ENCODE measurements around the gene ATG5. TPM values are rescaled to one million over a fixed set of nuclear protein-coding genes. Genes with fewer than 3 reads are reported as not detected.

Gene ATG5
- total RNA-seq, 1 experiment from 2014 or later = 27.8 TPM

GRCh38 chr6:106177786-106178185 lies 147.8 kb downstream of the ATG5 start:
- no peak for DNase-seq (ENCODE audit: low read depth, low spot score)
- in situ Hi-C loops (cut with HindIII; ENCODE audit: low pct_unique_long_range_greater_than_20kb, low sequenced_read_pairs) = no loop called here

- in situ Hi-C loops (cut with HindIII; ENCODE audit: low pct_unique_long_range_greater_than_20kb, low sequenced_read_pairs) = no loop called here
- DNase-seq (ENCODE audit: low read depth, low spot score) = no peak
These were observed 152.3 kb downstream of the ATG5 start for GRCh38 chr6:106173124-106173879.

DNA sequence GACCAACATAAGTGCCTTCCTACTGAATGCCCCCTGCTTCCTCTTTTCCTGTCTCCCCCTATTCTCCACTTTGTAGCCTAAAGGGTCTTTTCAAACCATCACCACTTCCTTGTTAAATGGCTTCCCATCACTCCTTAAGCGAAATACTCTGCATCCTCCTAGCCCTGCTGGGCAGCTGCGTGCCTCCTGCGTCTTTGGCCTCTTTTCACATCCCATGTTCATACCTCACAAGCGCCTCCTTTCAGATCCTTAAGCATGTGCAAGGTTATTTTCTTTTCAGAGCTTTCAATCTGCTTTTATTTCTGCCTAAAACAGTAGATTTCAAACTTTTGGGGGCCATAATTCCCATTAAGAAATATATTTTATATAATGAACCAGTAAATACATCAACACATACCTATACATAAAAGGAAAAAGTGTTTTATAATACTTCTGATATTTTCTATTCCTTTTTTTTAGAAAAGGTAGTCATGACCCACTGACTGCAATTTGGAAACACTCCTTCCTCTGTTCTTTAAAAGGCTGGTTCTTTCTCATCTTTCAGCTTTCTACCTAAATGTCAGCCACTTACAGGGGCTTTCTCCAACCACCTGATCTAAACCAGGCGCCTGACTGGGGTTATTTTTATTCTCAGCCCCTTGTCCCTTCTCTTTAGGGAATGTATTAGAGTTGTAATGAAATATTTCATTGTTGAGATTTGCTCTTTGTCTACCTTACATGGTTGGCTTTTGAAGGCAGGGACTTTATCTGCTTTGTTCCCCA lies 155.3 kb downstream of the ATG5 start:
- in situ Hi-C loops (cut with HindIII; ENCODE audit: low pct_unique_long_range_greater_than_20kb, low sequenced_read_pairs) = no loop called here
- DNase-seq (ENCODE audit: low read depth, low spot score) = peak; percentile 53

GRCh38 chr6:106169517-106169916 lies 156.0 kb downstream of the ATG5 start:
- in situ Hi-C loops (cut with HindIII; ENCODE audit: low pct_unique_long_range_greater_than_20kb, low sequenced_read_pairs) = no loop called here
- no peak for DNase-seq (ENCODE audit: low read depth, low spot score)

GRCh38 chr6:106168097-106168888 lies 157.3 kb downstream of the ATG5 start:
- in situ Hi-C loops (cut with HindIII; ENCODE audit: low pct_unique_long_range_greater_than_20kb, low sequenced_read_pairs) = no loop called here
- no peak for DNase-seq (ENCODE audit: low read depth, low spot score)

GRCh38 chr6:106167096-106167814 lies 158.3 kb downstream of the ATG5 start:
- in situ Hi-C loops (cut with HindIII; ENCODE audit: low pct_unique_long_range_greater_than_20kb, low sequenced_read_pairs) = no loop called here
- peak; percentile 71 for DNase-seq (ENCODE audit: low read depth, low spot score)

GRCh38 chr6:106165885-106166485 lies 159.6 kb downstream of the ATG5 start:
- in situ Hi-C loops (cut with HindIII; ENCODE audit: low pct_unique_long_range_greater_than_20kb, low sequenced_read_pairs) = no loop called here
- DNase-seq (ENCODE audit: low read depth, low spot score) = no peak

GRCh38 chr6:106163966-106164877 lies 161.3 kb downstream of the ATG5 start:
- no peak for DNase-seq (ENCODE audit: low read depth, low spot score)
- in situ Hi-C loops (cut with HindIII; ENCODE audit: low pct_unique_long_range_greater_than_20kb, low sequenced_read_pairs) = no loop called here

GRCh38 chr6:106163446-106163965 lies 162.1 kb downstream of the ATG5 start:
- peak; percentile 13 for DNase-seq (ENCODE audit: low read depth, low spot score)
- in situ Hi-C loops (cut with HindIII; ENCODE audit: low pct_unique_long_range_greater_than_20kb, low sequenced_read_pairs) = no loop called here

- in situ Hi-C loops (cut with HindIII; ENCODE audit: low pct_unique_long_range_greater_than_20kb, low sequenced_read_pairs) = no loop called here
These were observed 162.6 kb downstream of the ATG5 start for GRCh38 chr6:106162921-106163320.

DNA sequence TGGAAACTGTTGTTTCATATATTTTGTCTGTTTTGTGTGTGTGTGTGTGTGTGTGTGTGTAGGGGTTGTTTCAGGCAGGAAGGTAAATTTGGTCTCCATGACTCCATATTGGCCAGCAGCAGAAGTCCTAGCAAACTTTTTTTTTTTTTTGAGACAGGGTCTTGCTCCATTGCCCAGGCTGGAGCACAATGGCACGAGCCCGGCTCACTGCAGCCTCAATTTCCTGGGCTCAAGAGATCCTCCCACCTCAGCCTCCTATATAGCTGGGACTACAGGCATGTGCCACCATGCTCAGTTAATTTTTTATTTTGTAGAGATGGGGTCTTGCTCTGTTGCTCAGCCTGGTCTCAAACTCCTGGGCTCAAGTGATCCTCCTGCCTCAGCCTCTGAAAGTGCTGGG lies 163.7 kb downstream of the ATG5 start:
- in situ Hi-C loops (cut with HindIII; ENCODE audit: low pct_unique_long_range_greater_than_20kb, low sequenced_read_pairs) = no loop called here
- DNase-seq (ENCODE audit: low read depth, low spot score) = no peak

More at GRCh38 chr6:106162921-106163320, 162.6 kb downstream of the ATG5 start:
- no peak for DNase-seq (ENCODE audit: low read depth, low spot score)

GRCh38 chr6:106161311-106161874 lies 164.2 kb downstream of the ATG5 start:
- no peak for DNase-seq (ENCODE audit: low read depth, low spot score)
- in situ Hi-C loops (cut with HindIII; ENCODE audit: low pct_unique_long_range_greater_than_20kb, low sequenced_read_pairs) = no loop called here

- in situ Hi-C loops (cut with HindIII; ENCODE audit: low pct_unique_long_range_greater_than_20kb, low sequenced_read_pairs) = no loop called here
- DNase-seq (ENCODE audit: low read depth, low spot score) = no peak
These were observed 165.4 kb downstream of the ATG5 start for GRCh38 chr6:106160189-106160588.

GRCh38 chr6:106159531-106159940 lies 166.0 kb downstream of the ATG5 start:
- no peak for DNase-seq (ENCODE audit: low read depth, low spot score)
- in situ Hi-C loops (cut with HindIII; ENCODE audit: low pct_unique_long_range_greater_than_20kb, low sequenced_read_pairs) = no loop called here

DNA sequence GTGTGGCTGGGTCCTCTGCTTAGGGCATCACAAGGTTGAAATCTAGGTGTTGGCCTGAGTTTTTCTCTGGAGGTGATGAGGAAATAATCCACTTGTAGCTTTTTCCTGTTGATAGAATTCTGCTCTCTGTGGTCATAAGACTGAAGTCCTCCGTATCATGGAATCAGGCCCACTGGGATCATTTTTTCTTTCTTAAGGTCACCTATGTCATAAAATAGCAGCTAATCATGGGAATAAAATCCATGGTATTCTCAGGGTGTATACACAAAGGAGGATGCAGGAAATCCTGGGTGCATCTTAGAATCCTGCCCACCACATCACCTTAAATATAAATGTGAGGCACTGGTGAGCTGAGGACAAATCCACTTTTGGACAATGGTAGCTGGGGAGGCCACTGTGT lies 166.7 kb downstream of the ATG5 start:
- no peak for DNase-seq (ENCODE audit: low read depth, low spot score)

DNA sequence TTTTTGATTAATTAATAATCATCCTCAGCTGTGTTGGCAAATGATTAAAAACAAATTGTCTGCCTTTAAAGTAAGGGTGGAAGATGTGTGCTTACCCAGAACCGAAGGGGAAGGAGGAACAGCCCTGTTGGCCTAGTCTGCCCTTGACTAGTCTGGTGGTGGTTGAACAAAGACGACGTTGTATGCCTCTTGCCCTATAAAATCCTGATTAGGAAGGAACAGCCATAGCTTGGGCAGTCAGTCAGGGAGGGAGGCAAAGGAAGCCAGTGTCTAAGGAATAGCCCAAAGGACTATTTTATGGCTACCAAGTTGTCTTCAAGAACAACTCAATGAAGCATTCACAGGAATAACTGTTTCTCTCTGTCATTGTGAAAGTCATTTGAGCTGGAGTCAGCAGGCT lies 168.7 kb downstream of the ATG5 start:
- DNase-seq (ENCODE audit: low read depth, low spot score) = peak; percentile 85
- in situ Hi-C loops (cut with HindIII; ENCODE audit: low pct_unique_long_range_greater_than_20kb, low sequenced_read_pairs) = no loop called here

More for the DNA sequence above, 166.7 kb downstream of the ATG5 start:
- in situ Hi-C loops (cut with HindIII; ENCODE audit: low pct_unique_long_range_greater_than_20kb, low sequenced_read_pairs) = no loop called here

Measured in SK-MEL-5 (cell line).